GM12878 (cell line): Measurements from ENCODE around the gene CDC25A. TPM values are rescaled to one million over a fixed set of nuclear protein-coding genes. Genes with fewer than 3 reads are reported as not detected.

Source experiments
- ATAC-seq: fragments of 200-7000 bp; cut with Tn5 transposase; 3 replicates; pipeline ENCODE4 v1.9.1; 2020; ENCODE audit warnings: mild to moderate bottlenecking, moderate library complexity
- BruUV-seq: library from RNA; stranded (reverse); fragments of 400-500 nt; replicated peaks from 2 replicates; lab custom pipeline; 2021; lab: Mats Ljungman, UMichigan
- CTCF ChIA-PET: fragments of 300-600 bp; sonication (Branson Sonifier 250); formaldehyde crosslinking; extraction: SDS; loops from one replicate; lab custom pipeline; 2021; ENCODE audit warnings: inconsistent platforms; lab: Yijun Ruan, JAX
- POLR2A ChIA-PET: fragments of 350-600 bp; formaldehyde crosslinking; extraction: SDS; loops from one replicate; lab custom pipeline; 2021; ENCODE audit warnings: inconsistent platforms; lab: Charles Lee
- RAD21 ChIA-PET: fragments of 300-600 bp; sonication (Branson Sonifier 250); formaldehyde crosslinking; loops from one replicate; lab custom pipeline; 2023; ENCODE audit warnings: antibody characterized with exemption; ENCODE audit not compliant: unreplicated experiment; lab: Charles Lee
- SMC1A ChIA-PET: fragments of 300-600 bp; sonication (Branson Sonifier 250); formaldehyde crosslinking; loops from one replicate; lab custom pipeline; 2023; ENCODE audit not compliant: unreplicated experiment, uncharacterized antibody; lab: Charles Lee
- DNase-seq: peaks from one replicate; pipeline ENCODE4 v3.0.0-alpha.2; 2011; ENCODE audit warnings: low read depth, low spot score
- FAIRE-seq: peaks from 3 replicates; lab custom pipeline; 2011; peaks lifted over from hg19 to GRCh38; lab: Jason Lieb, UNC
- H2AFZ ChIP-seq: 2 replicates; pipeline ENCODE4 v1.6.0; 2011; ENCODE audit warnings: low read depth, low read length, control low read depth; ENCODE audit not compliant: control insufficient read depth
- H3K27ac ChIP-seq: 2 replicates; pipeline ENCODE4 v1.5.1; 2011; ENCODE audit warnings: control low read depth; ENCODE audit not compliant: control insufficient read depth, insufficient read depth
- H3K27me3 ChIP-seq, 2 experiments: replicated peaks in 1 of 2; 2 replicates each; pipeline versions ENCODE4 v1.6.0 to v1.6.1; 2011; ENCODE audit warnings: low read length in 1 of 2; ENCODE audit not compliant: control insufficient read depth in 2 of 2, insufficient read depth in 2 of 2
- H3K36me3 ChIP-seq, 2 experiments: 2 replicates each; pipeline ENCODE4 v1.5.1; 2011; ENCODE audit warnings: low read length in 1 of 2; ENCODE audit not compliant: control insufficient read depth in 2 of 2, insufficient read depth in 2 of 2
- H3K4me1 ChIP-seq: 2 replicates; pipeline ENCODE4 v1.6.1; 2011; ENCODE audit warnings: mild to moderate bottlenecking, low read length, moderate library complexity, mixed read lengths; ENCODE audit not compliant: control insufficient read depth, insufficient read depth
- H3K4me2 ChIP-seq: 2 replicates; pipeline ENCODE4 v1.6.0; 2011; ENCODE audit warnings: control low read depth; ENCODE audit not compliant: control insufficient read depth, insufficient read depth
- H3K4me3 ChIP-seq: fragments of 200-600 bp; sonication (generic); 2 replicates; pipeline ENCODE4 v1.5.1; 2016
- H3K79me2 ChIP-seq: 2 replicates; pipeline ENCODE4 v1.6.0; 2011; ENCODE audit warnings: low read length; ENCODE audit not compliant: control insufficient read depth, insufficient read depth
- H3K9ac ChIP-seq: 2 replicates; pipeline ENCODE4 v1.8.0; 2011; ENCODE audit warnings: low read length, control low read depth, mixed read lengths; ENCODE audit not compliant: control insufficient read depth, insufficient read depth
- H3K9me3 ChIP-seq: replicated peaks from 3 replicates; pipeline ENCODE4 v1.5.1; 2011; ENCODE audit warnings: mild to moderate bottlenecking, low read length; ENCODE audit not compliant: control insufficient read depth, insufficient read depth
- H4K20me1 ChIP-seq: 2 replicates; pipeline ENCODE4 v1.6.0; 2011; ENCODE audit not compliant: control insufficient read depth, insufficient read depth
- BCL3 ChIP-seq: IDR thresholded peaks from 2 replicates; pipeline ENCODE4 v1.6.1; 2011; ENCODE audit warnings: borderline replicate concordance, low read depth, mild to moderate bottlenecking, moderate library complexity, low read length; ENCODE audit not compliant: insufficient read depth, poor library complexity, severe bottlenecking
- ESRRA ChIP-seq: IDR thresholded peaks from 2 replicates; pipeline ENCODE4 v1.6.1; 2012; ENCODE audit warnings: mild to moderate bottlenecking, low read length, improper control_type of control experiment
- GATAD2B ChIP-seq: fragments of 450-650 bp; conservative IDR thresholded peaks from 2 replicates; pipeline ENCODE4 v1.6.1; 2017; ENCODE audit warnings: low read depth, mild to moderate bottlenecking, moderate library complexity
- HCFC1 ChIP-seq: fragments of 150-350 bp; IDR thresholded peaks from 2 replicates; pipeline ENCODE4 v1.6.1; 2014; ENCODE audit warnings: low read length
- HDGF ChIP-seq: fragments of 450-650 bp; IDR thresholded peaks from 2 replicates; pipeline ENCODE4 v1.6.1; 2016; ENCODE audit warnings: antibody characterized with exemption
- MEF2B ChIP-seq: fragments of 450-650 bp; IDR thresholded peaks from 2 replicates; pipeline ENCODE4 v1.6.1; 2018; ENCODE audit warnings: mild to moderate bottlenecking, moderate library complexity; ENCODE audit not compliant: partially characterized antibody, poor library complexity, severe bottlenecking
- NR2C2 ChIP-seq: IDR thresholded peaks from 2 replicates; pipeline ENCODE4 v1.6.1; 2011; ENCODE audit warnings: borderline replicate concordance, low read depth; ENCODE audit not compliant: control insufficient read depth, insufficient read length
- RAD51 ChIP-seq: fragments of 450-650 bp; IDR thresholded peaks from 2 replicates; pipeline ENCODE4 v1.6.1; 2016; ENCODE audit warnings: moderate library complexity, mild to moderate bottlenecking, inconsistent platforms
- ZBTB11 ChIP-seq: fragments of 450-650 bp; formaldehyde crosslinking; IDR thresholded peaks from 2 replicates; pipeline ENCODE4 v1.5.0; 2022; ENCODE audit warnings: mild to moderate bottlenecking, missing genetic modification characterization
- WGBS: methylation state at CpG from one replicate; pipeline ENCODE4 v1.1.6; 2016; ENCODE audit warnings: low lambda C conversion rate; ENCODE audit not compliant: insufficient replicate concordance, insufficient coverage; ENCODE audit errors: missing lambda C conversion rate; 5-methylcytosine and 5-hydroxymethylcytosine counted together
- in situ Hi-C: fragments of 300-500 bp; cut with MboI; formaldehyde crosslinking; loops from 9 replicates; pipeline ENCODE4 v1.14.3; 2018; ENCODE audit warnings: mixed read lengths
- intact Hi-C: fragments of 100-400 bp; cut with micrococcal nuclease; formaldehyde crosslinking; loops from one replicate; pipeline ENCODE4 v1.14.2; 2022; ENCODE audit not compliant: unreplicated experiment
- polyA plus RNA-seq, 11 experiments: library from polyadenylated mRNA; depleted of rRNA in 4 of 11; unstranded in 6 of 11; stranded (reverse) in 5 of 11; fragments of >200 nt; fragmentation: Nextera tagmentation in 4 of 11; fragmentation: Illumina TruSeq in 1 of 11; extraction: Ambion mirVana in 4 of 11; extraction: Trizol in 1 of 11; gene quantifications; 1 replicate in 1 of 11; 2 replicates in 10 of 11; pipeline versions ENCODE4 v1.2.1 to v1.2.3, GENCODE V29; 2011 to 2016; ENCODE audit warnings: inconsistent platforms in 2 of 11, missing spikeins in 2 of 11, low read depth in 1 of 11
- total RNA-seq, 4 experiments: library from RNA; depleted of rRNA in 3 of 4; stranded (reverse); fragments of >200 nt in 3 of 4; fragmentation: Illumina TruSeq in 1 of 4; extraction: Trizol in 1 of 4; gene quantifications; 2 replicates each; pipeline versions ENCODE4 v1.2.1 to v1.2.3, GENCODE V29; 2013 to 2021
- TF ChIP-seq, protein P1 (sequence below): IDR thresholded peaks from 2 replicates; pipeline ENCODE4 v1.6.1; 2011; ENCODE audit warnings: mild to moderate bottlenecking, low read depth, low read length, moderate library complexity; ENCODE audit not compliant: insufficient replicate concordance

The CDC25A gene
- total and polyA plus RNA-seq, 10 of the 15 experiments (the other 5 are each of a cell fraction or from before 2014, with no cell fraction given) = 2.9 to 36.6 (median 26.9) TPM

DNA sequence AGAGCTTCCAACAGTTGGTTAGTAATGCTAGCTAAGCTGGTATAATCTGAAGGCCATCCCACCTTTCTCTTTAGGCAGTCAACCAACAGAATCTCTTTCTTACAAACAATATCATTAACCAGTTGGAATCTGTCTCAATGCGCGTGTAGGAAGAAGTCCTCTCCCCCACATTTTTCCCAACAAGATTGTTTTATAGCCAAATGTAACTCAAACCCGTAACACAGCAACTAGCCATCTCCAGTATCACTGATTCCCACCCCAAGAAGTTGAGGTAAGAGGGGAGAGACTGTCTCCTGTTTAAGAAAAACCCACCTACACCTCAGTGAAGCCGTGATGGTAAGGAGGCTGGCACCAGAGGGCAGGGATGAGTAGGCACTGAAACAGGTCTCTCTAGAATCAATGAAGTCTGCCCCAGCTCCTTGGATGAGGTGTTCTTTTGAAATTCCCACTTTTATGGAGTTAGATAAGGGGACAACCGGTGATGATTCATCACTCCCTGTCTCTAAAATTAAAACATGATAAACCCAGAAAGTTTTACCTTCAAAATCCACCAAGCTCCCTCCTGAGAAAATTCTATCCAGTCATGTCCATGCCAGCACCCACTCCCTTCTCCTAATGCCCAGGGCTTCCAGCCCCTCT is 30.9 kb downstream of the CDC25A start:
- ChIA-PET RAD21 (no interaction called here), SMC1A (interaction anchor here (1.7 kb wide), 1 partner anchor 160 kb away, joined by 4 read pairs; no protein-coding TSS in a partner anchor), CTCF (interaction anchor here (0.5 to 2.6 kb wide), 12 partner anchors 16 to 637 kb away, joined by 3 to 9 read pairs (median 3); no protein-coding TSS in a partner anchor), POLR2A (interaction anchor here (0.5 kb wide), 1 partner anchor 10 kb away, joined by 5 read pairs; no protein-coding TSS in a partner anchor)
- in situ Hi-C loops = loop anchor here (10.0 kb wide), 1 partner anchor 633 kb away; no protein-coding TSS in a partner anchor
- no peak for TF ChIP-seq ESRRA
- TF ChIP-seq ZBTB11 (CRISPR knock-in tag) = no peak
- no peak for TF ChIP-seq HDGF
- TF ChIP-seq GATAD2B = no peak
- TF ChIP-seq MEF2B = no peak
- TF ChIP-seq, protein P1, sequence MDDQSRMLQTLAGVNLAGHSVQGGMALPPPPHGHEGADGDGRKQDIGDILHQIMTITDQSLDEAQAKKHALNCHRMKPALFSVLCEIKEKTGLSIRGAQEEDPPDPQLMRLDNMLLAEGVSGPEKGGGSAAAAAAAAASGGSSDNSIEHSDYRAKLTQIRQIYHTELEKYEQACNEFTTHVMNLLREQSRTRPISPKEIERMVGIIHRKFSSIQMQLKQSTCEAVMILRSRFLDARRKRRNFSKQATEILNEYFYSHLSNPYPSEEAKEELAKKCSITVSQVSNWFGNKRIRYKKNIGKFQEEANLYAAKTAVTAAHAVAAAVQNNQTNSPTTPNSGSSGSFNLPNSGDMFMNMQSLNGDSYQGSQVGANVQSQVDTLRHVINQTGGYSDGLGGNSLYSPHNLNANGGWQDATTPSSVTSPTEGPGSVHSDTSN = no peak
- TF ChIP-seq HCFC1 = no peak
- TF ChIP-seq NR2C2 = no peak
- no peak for TF ChIP-seq BCL3
- TF ChIP-seq RAD51 = no peak
- Histone ChIP-seq H2AFZ (no peak overlapping the region), H3K9me3 (no peaks in the 10 kb centered on the region), H3K79me2 (no peaks in the 10 kb centered on the region), H3K36me3 (peaks cover 9 to 19% of the 10 kb centered on the region in 2 experiments), H3K4me1 (no peaks in the 10 kb centered on the region), H3K27me3 (no peaks in the 10 kb centered on the region), H3K9ac (no peak overlapping the region), H4K20me1 (no peaks in the 10 kb centered on the region), H3K4me3 (no peak overlapping the region), H3K4me2 (no peak overlapping the region), H3K27ac (no peak overlapping the region)
- FAIRE-seq (no peak), DNase-seq (no peak), ATAC-seq (no peak)
- WGBS = 76% methylated on average over 5 of the region's 5 CpGs
- no TSS peak for BruUV-seq
- intact Hi-C loops = loop anchor here (10.0 kb wide), 2 partner anchors 263 to 633 kb away; no protein-coding TSS in a partner anchor
